ENCODE measurements around the gene FKBP15.

The FKBP15 gene

GRCh38 chr9:113199683-113200329, 21.3 kb downstream of the FKBP15 start:
- no peak overlapping the region for H3K4me3 ChIP-seq (ENCODE audit: low read depth, low read length)
- peaks cover 24% of the 10 kb centered on the region for H3K36me3 ChIP-seq (replicated peaks)
- no peak for DNase-seq
- in situ Hi-C loops (cut with HindIII; ENCODE audit: low pct_ligation_motif_present, low sequenced_read_pairs): no loop called here
- no peaks in the 10 kb centered on the region for H3K27me3 ChIP-seq (replicated peaks)
- no peak overlapping the region for H3K27ac ChIP-seq
- no peak for TF ChIP-seq CTCF (IDR thresholded peaks at IDR 0.05; ENCODE audit: low read depth, low read length, missing control alignments)

- DNase-seq: no peak
- TF ChIP-seq CTCF (IDR thresholded peaks at IDR 0.05; ENCODE audit: low read depth, low read length, missing control alignments): no peak
- in situ Hi-C loops (cut with HindIII; ENCODE audit: low pct_ligation_motif_present, low sequenced_read_pairs): no loop called here
- no peaks in the 10 kb centered on the region for H3K27me3 ChIP-seq (replicated peaks)
- no peak overlapping the region for H3K4me3 ChIP-seq (ENCODE audit: low read depth, low read length)
- H3K36me3 ChIP-seq (replicated peaks): peaks cover 8% of the 10 kb centered on the region
- H3K27ac ChIP-seq: no peak overlapping the region
These were observed 28.6 kb downstream of the FKBP15 start for GRCh38 chr9:113192455-113192854.

- no peak for TF ChIP-seq CTCF (IDR thresholded peaks at IDR 0.05; ENCODE audit: low read depth, low read length, missing control alignments)
- peak overlapping the region; percentile 81 for H3K27ac ChIP-seq
- H3K36me3 ChIP-seq (replicated peaks): peaks cover 33% of the 10 kb centered on the region
- H3K4me3 ChIP-seq (ENCODE audit: low read depth, low read length): peak overlapping the region; percentile 40
- in situ Hi-C loops (cut with HindIII; ENCODE audit: low pct_ligation_motif_present, low sequenced_read_pairs): no loop called here
- DNase-seq: peak; percentile 94
- H3K27me3 ChIP-seq (replicated peaks): no peaks in the 10 kb centered on the region
These were observed 33.0 kb downstream of the FKBP15 start for GRCh38 chr9:113187929-113188595.

- no peaks in the 10 kb centered on the region for H3K27me3 ChIP-seq (replicated peaks)
- H3K27ac ChIP-seq: no peak overlapping the region
- TF ChIP-seq CTCF (IDR thresholded peaks at IDR 0.05; ENCODE audit: low read depth, low read length, missing control alignments): no peak
- peaks cover 50% of the 10 kb centered on the region for H3K36me3 ChIP-seq (replicated peaks)
- H3K4me3 ChIP-seq (ENCODE audit: low read depth, low read length): no peak overlapping the region
- DNase-seq: no peak
- in situ Hi-C loops (cut with HindIII; ENCODE audit: low pct_ligation_motif_present, low sequenced_read_pairs): no loop called here
These were observed 34.8 kb downstream of the FKBP15 start for GRCh38 chr9:113186137-113186755.

- H3K4me3 ChIP-seq (ENCODE audit: low read depth, low read length): no peak overlapping the region
- H3K36me3 ChIP-seq (replicated peaks): peaks cover 53% of the 10 kb centered on the region
- no peak for DNase-seq
- H3K27ac ChIP-seq: no peak overlapping the region
- in situ Hi-C loops (cut with HindIII; ENCODE audit: low pct_ligation_motif_present, low sequenced_read_pairs): no loop called here
- H3K27me3 ChIP-seq (replicated peaks): no peaks in the 10 kb centered on the region
- TF ChIP-seq CTCF (IDR thresholded peaks at IDR 0.05; ENCODE audit: low read depth, low read length, missing control alignments): no peak
These were observed 35.8 kb downstream of the FKBP15 start for GRCh38 chr9:113185271-113185670.

Data from brain microvascular endothelial cell (primary cell).